Peyer's patch (tissue), 4 donors: ENCODE data around the gene GP1BB. TPM values are rescaled to one million over a fixed set of nuclear protein-coding genes. Genes with fewer than 3 reads are reported as not detected.
A peak's percentile ranks its signal among the peaks of the same experiment; 100 is the strongest.

Experiments used
- DNase-seq, 3 donors: peaks; one replicate each; pipeline ENCODE4 v3.0.0-alpha.2; 2017 to 2019
- H3K27ac ChIP-seq, 4 donors: fragments of 200-600 bp; sonication (generic); one replicate each; pipeline ENCODE4 v1.5.1; 2016 to 2019
- H3K27me3 ChIP-seq, 2 donors: fragments of 200-600 bp; sonication (generic); one replicate each; pipeline ENCODE4 v1.5.1; 2019
- H3K36me3 ChIP-seq, 3 donors: fragments of 200-600 bp; sonication (generic); one replicate each; pipeline ENCODE4 v1.5.1; 2016 to 2019
- H3K4me1 ChIP-seq, 4 donors: fragments of 200-600 bp; sonication (generic); one replicate each; pipeline ENCODE4 v1.5.1; 2016 to 2019
- H3K4me3 ChIP-seq, 4 donors: fragments of 200-600 bp; sonication (generic); 1 replicate in 3 of 4; 2 replicates in 1 of 4; pipeline ENCODE4 v1.5.1; 2016 to 2019; ENCODE audit warnings: mild to moderate bottlenecking in 1 of 4
- H3K9me3 ChIP-seq, 4 donors: fragments of 200-600 bp; sonication (generic); one replicate each; pipeline ENCODE4 v1.5.1; 2016 to 2019; ENCODE audit warnings: mild to moderate bottlenecking in 1 of 4
- POLR2A ChIP-seq, 2 donors: fragments of 450-650 bp; IDR thresholded peaks; one replicate each; pipeline ENCODE4 v1.5.1; 2017; ENCODE audit warnings: antibody characterized with exemption in 2 of 2, mild to moderate bottlenecking in 2 of 2, moderate library complexity in 2 of 2
- total RNA-seq, 4 donors: library from RNA; depleted of rRNA; stranded (reverse); fragments of >200 nt; gene quantifications; one replicate each; pipeline ENCODE4 v1.1.0, GENCODE V29; 2016
- TF ChIP-seq, protein P1 (sequence below), 6 experiments: fragments of 450-650 bp in 4 of 6; fragments of 200-600 bp in 2 of 6; sonication (generic) in 1 of 6; IDR thresholded peaks; one replicate each; pipeline ENCODE4 v1.5.1; 2017 to 2019; ENCODE audit warnings: antibody characterized with exemption in 6 of 6, mild to moderate bottlenecking in 3 of 6, moderate library complexity in 1 of 6

Gene GP1BB
- total RNA-seq, 4 donors from 2014 or later: 1.1 to 9.1 (median 2.0) TPM

DNA sequence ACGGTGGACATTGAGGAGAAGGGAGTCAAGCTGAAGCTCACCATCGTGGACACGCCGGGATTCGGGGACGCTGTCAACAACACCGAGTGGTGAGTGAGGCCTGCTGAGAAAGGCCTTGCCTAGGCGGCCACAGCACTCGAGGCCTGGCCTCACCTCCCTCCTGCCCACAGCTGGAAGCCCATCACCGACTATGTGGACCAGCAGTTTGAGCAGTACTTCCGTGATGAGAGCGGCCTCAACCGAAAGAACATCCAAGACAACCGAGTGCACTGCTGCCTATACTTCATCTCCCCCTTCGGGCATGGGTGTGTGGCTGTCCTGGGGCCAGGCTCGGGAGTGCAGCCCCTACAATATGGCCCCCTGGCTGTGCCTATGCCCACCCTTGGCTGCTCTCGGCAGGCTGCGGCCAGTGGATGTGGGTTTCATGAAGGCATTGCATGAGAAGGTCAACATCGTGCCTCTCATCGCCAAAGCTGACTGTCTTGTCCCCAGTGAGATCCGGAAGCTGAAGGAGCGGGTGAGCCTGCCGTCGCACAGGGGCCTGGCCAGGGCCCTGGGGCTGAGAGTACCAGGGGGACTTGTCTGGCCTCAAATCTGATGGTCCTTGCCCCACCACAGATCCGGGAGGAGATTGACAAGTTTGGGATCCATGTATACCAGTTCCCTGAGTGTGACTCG is 3.0 kb upstream of the GP1BB start:
- H3K9me3 ChIP-seq: no peaks in the 10 kb centered on the region
- H3K36me3 ChIP-seq: no peaks in the 10 kb centered on the region
- no peak overlapping the region for H3K27ac ChIP-seq
- no peak for TF ChIP-seq POLR2A (IDR thresholded peaks at IDR 0.05)
- TF ChIP-seq, protein P1, sequence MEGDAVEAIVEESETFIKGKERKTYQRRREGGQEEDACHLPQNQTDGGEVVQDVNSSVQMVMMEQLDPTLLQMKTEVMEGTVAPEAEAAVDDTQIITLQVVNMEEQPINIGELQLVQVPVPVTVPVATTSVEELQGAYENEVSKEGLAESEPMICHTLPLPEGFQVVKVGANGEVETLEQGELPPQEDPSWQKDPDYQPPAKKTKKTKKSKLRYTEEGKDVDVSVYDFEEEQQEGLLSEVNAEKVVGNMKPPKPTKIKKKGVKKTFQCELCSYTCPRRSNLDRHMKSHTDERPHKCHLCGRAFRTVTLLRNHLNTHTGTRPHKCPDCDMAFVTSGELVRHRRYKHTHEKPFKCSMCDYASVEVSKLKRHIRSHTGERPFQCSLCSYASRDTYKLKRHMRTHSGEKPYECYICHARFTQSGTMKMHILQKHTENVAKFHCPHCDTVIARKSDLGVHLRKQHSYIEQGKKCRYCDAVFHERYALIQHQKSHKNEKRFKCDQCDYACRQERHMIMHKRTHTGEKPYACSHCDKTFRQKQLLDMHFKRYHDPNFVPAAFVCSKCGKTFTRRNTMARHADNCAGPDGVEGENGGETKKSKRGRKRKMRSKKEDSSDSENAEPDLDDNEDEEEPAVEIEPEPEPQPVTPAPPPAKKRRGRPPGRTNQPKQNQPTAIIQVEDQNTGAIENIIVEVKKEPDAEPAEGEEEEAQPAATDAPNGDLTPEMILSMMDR (IDR thresholded peaks at IDR 0.05): no peak
- peaks cover 0 to 19% of the 10 kb centered on the region in 2 donors for H3K27me3 ChIP-seq
- H3K4me3 ChIP-seq: no peak overlapping the region
- H3K4me1 ChIP-seq: peaks cover 4 to 35% (median 16%) of the 10 kb centered on the region in 4 donors
- no peak for DNase-seq

DNA sequence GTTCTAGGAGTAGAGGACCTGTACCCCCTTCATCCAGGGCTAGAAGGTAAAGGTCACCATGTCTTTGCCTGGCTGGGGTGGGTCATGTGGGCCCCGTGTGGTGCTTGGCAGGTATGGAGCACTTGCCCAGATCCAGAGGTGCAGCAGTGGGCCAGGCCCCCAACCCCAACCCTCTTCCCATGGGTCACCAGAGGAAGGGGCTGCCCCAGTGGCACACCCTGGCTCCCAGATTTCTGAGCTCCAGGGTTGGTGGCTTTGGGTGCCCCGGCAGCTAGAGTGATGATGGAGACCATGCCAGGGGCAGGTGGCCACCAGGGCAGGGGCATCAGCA is 2.4 kb upstream of the GP1BB start:
- no peak overlapping the region for H3K4me3 ChIP-seq
- TF ChIP-seq POLR2A (IDR thresholded peaks at IDR 0.05): no peak
- TF ChIP-seq, protein P1 (IDR thresholded peaks at IDR 0.05): no peak
- no peaks in the 10 kb centered on the region for H3K36me3 ChIP-seq
- peaks cover 0 to 19% of the 10 kb centered on the region in 2 donors for H3K27me3 ChIP-seq
- no peaks in the 10 kb centered on the region for H3K9me3 ChIP-seq
- no peak overlapping the region for H3K27ac ChIP-seq
- peaks cover 4 to 35% (median 16%) of the 10 kb centered on the region in 4 donors for H3K4me1 ChIP-seq
- DNase-seq: no peak

DNA sequence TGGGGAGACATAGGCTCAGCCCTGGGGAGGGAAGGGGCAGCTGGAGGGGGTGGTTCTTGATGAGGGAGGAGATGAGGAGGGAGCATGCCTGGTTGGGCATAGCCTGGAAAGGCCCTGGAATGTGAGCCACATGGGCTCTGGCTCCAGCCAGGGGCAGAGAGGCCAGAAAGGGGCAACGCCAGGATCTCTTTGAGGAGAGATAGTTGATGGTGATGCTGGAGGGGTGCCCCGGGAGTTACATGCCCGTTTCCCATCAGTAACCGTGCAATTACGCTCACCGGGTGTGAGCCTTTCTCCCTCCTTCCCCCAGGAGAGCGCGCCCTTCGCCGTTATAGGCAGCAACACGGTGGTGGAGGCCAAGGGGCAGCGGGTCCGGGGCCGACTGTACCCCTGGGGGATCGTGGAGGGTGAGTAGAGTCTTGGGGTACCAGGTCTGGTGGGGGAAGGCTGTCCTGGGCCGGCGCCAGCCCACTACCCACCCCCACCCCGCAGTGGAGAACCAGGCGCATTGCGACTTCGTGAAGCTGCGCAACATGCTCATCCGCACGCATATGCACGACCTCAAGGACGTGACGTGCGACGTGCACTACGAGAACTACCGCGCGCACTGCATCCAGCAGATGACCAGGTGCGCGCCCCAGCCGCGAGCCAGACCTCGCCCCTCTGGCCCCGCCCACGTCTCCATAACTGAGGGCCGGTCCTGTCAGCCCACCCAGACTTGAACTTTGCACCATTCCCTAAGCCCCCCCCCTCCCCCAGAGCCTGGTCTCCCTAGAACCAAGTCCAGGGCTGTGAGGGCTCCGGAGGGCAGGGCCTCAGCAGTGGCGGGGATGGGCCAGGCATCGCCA is 1.8 kb upstream of the GP1BB start:
- DNase-seq: no peak
- no peak for TF ChIP-seq POLR2A (IDR thresholded peaks at IDR 0.05)
- TF ChIP-seq, protein P1 (IDR thresholded peaks at IDR 0.05): no peak
- Histone ChIP-seq H3K27me3 (peaks cover 0 to 19% of the 10 kb centered on the region in 2 donors), H3K4me3 (no peak overlapping the region), H3K9me3 (no peaks in the 10 kb centered on the region), H3K36me3 (no peaks in the 10 kb centered on the region), H3K27ac (no peak overlapping the region), H3K4me1 (peaks cover 4 to 35% (median 16%) of the 10 kb centered on the region in 4 donors)

DNA sequence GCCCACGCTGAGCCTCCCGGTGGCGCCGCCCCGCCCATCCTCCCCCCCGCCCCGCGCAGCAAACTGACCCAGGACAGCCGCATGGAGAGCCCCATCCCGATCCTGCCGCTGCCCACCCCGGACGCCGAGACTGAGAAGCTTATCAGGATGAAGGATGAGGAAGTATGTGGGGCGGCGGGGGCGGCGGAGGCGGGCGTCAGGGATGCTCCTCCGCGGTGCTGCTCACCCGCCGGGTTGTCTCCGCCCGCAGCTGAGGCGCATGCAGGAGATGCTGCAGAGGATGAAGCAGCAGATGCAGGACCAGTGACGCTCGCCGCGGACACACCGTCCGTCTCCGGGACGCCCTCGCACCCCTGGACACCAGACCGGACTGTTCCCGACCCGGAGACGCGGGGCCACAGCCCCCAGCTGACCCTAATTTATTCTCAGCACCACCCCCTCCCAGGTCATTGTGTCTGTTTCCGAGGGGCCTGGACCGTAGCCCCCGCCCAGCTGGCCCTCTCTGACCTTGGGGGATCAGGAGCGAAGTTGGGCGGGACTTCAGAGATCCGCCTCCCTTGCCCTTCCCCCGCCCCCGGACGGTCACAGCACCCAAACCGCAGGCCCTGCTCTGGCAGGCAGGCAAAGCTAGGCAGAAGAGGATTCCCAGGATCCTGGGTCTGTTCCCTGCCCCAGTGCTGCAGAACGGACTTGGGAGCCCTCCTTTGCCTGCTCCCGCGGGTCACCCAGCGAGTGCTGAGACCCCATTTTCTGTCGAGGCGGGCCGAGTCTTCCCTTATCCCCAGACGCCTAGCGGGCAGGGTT is 959 bp upstream of the GP1BB start:
- Histone ChIP-seq H3K27me3 (peaks cover 0 to 19% of the 10 kb centered on the region in 2 donors), H3K4me1 (peaks cover 4 to 32% (median 16%) of the 10 kb centered on the region in 4 donors), H3K36me3 (no peaks in the 10 kb centered on the region), H3K4me3 (no peak overlapping the region), H3K27ac (no peak overlapping the region), H3K9me3 (no peaks in the 10 kb centered on the region)
- TF ChIP-seq, protein P1 (IDR thresholded peaks at IDR 0.05): no peak
- TF ChIP-seq POLR2A (IDR thresholded peaks at IDR 0.05): no peak
- no peak for DNase-seq

DNA sequence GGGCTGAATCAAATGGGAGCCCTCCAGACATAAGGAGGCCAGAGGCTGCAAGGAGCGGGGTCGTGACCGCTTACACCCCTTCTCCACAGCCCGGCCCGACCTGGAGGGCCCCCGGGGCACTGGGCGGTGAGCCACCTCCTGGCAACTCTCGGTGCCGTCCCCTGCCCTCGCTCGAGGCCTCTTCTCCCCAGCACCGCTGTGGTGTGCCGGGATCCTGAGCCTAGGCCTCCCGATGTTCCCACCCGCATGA is 432 bp upstream of the GP1BB start:
- Histone ChIP-seq H3K27ac (no peak overlapping the region), H3K4me1 (peaks cover 4 to 27% (median 16%) of the 10 kb centered on the region in 4 donors), H3K27me3 (peaks cover 0 to 19% of the 10 kb centered on the region in 2 donors), H3K4me3 (peak overlapping the region in 1 of 4 donors; percentile 36), H3K36me3 (no peaks in the 10 kb centered on the region), H3K9me3 (no peaks in the 10 kb centered on the region)
- no peak for TF ChIP-seq POLR2A (IDR thresholded peaks at IDR 0.05)
- TF ChIP-seq, protein P1 (IDR thresholded peaks at IDR 0.05): no peak
- DNase-seq: no peak
